Measurements from ENCODE around the gene KMT2B. TPM values are rescaled to one million over a fixed set of nuclear protein-coding genes. Genes with fewer than 3 reads are reported as not detected.
A peak's percentile ranks its signal among the peaks of the same experiment; 100 is the strongest.

The KMT2B gene
- 10 to 100 TPM; 24.9 to 41.0 TPM for total RNA-seq
- polyA plus RNA-seq = 10 to 100 TPM; 21.7 to 30.0 TPM
- long read RNA-seq, donor 1, partial matches to known transcripts = 12 of 13 reads
- long read RNA-seq, donor 1, other reads (novel, unspliced or antisense) = 0 of 13 reads
- long read RNA-seq, donor 2, partial matches to known transcripts = 70 of 70 reads
- long read RNA-seq, donor 2, other reads (novel, unspliced or antisense) = 0 of 70 reads
- long read RNA-seq, donor 3, partial matches to known transcripts = 107 of 109 reads
- long read RNA-seq, donor 3, other reads (novel, unspliced or antisense) = 0 of 109 reads
- long read RNA-seq, donor 4, partial matches to known transcripts = 6 of 8 reads
- long read RNA-seq, donor 4, other reads (novel, unspliced or antisense) = 0 of 8 reads
- long read RNA-seq, donor 5, partial matches to known transcripts = 166 of 166 reads
- long read RNA-seq, donor 5, other reads (novel, unspliced or antisense) = 0 of 166 reads

GRCh38 chr19:35717665-35718344 lies at the start of gene KMT2B:
TSS of gene KMT2B (plus strand) at chr19:35718003. CDS start at chr19:35718019, 16 bp downstream.
- peaks cover 0 to 1% (median 0%) of the 10 kb centered on the region in 4 donors for H3K9me3 ChIP-seq (ENCODE audit: control insufficient read depth in 4 of 4, insufficient read depth in 3 of 4, low read length in 3 of 4)
- peaks cover 0 to 23% (median 15%) of the 10 kb centered on the region in 5 donors for H3K4me1 ChIP-seq (ENCODE audit: control insufficient read depth in 5 of 5, insufficient read depth in 5 of 5, low read length in 5 of 5)
- peak within 1 kb of the TSS; percentile 77 to 91 for H3K27ac ChIP-seq (ENCODE audit: low read depth in 1 of 2, low read length in 1 of 2)
- peak within 1 kb of the TSS; percentile 83 for H3K4me3 ChIP-seq
- H3K27me3 ChIP-seq (ENCODE audit: control insufficient read depth in 3 of 3, insufficient read depth in 3 of 3, low read length in 2 of 3) = no peaks in the 10 kb centered on the region
- DNase-seq (peak in 1 of 3 donors; percentile 97), ATAC-seq (ENCODE audit: insufficient read depth, low FRiP score) (peak; percentile 49)
- peaks cover 0 to 24% (median 10%) of the 10 kb centered on the region in 4 donors for H3K36me3 ChIP-seq (ENCODE audit: control insufficient read depth in 4 of 4, insufficient read depth in 4 of 4, low read length in 4 of 4)
- WGBS, 2 donors = 1% methylated on average over 59 to 105 of the region's 109 CpGs
- H3K9ac ChIP-seq (ENCODE audit: insufficient read depth in 1 of 2, low read length in 2 of 2) = peak within 1 kb of the TSS; percentile 67 to 68
- TF ChIP-seq CTCF (IDR thresholded peaks at IDR 0.05; ENCODE audit: control extremely low read depth, extremely low read depth) = no peak

- no peak overlapping the region for H3K9ac ChIP-seq (ENCODE audit: insufficient read depth in 1 of 2, low read length in 2 of 2)
- ATAC-seq (ENCODE audit: insufficient read depth, low FRiP score) (no peak), DNase-seq (no peak)
- peaks cover 0 to 3% (median 0%) of the 10 kb centered on the region in 4 donors for H3K36me3 ChIP-seq (ENCODE audit: control insufficient read depth in 4 of 4, insufficient read depth in 4 of 4, low read length in 4 of 4)
- 72 to 81% methylated on average over 6 of the region's 6 CpGs for WGBS, 2 donors
- H3K27me3 ChIP-seq (ENCODE audit: control insufficient read depth in 3 of 3, insufficient read depth in 3 of 3, low read length in 2 of 3) = peaks cover 0 to 23% (median 8%) of the 10 kb centered on the region in 3 donors
- no peak for TF ChIP-seq CTCF (IDR thresholded peaks at IDR 0.05; ENCODE audit: control extremely low read depth, extremely low read depth)
- H3K4me3 ChIP-seq = no peak overlapping the region
- no peak overlapping the region for H3K27ac ChIP-seq (ENCODE audit: low read depth in 1 of 2, low read length in 1 of 2)
- H3K4me1 ChIP-seq (ENCODE audit: control insufficient read depth in 5 of 5, insufficient read depth in 5 of 5, low read length in 5 of 5) = peaks cover 0 to 4% (median 0%) of the 10 kb centered on the region in 5 donors
- H3K9me3 ChIP-seq (ENCODE audit: control insufficient read depth in 4 of 4, insufficient read depth in 3 of 4, low read length in 3 of 4) = no peaks in the 10 kb centered on the region
These were observed 48.2 kb upstream of the KMT2B start for GRCh38 chr19:35669566-35669965.

GRCh38 chr19:35669974-35670373 lies 47.8 kb upstream of the KMT2B start:
- peaks cover 0 to 24% (median 8%) of the 10 kb centered on the region in 3 donors for H3K27me3 ChIP-seq (ENCODE audit: control insufficient read depth in 3 of 3, insufficient read depth in 3 of 3, low read length in 2 of 3)
- no peak overlapping the region for H3K9ac ChIP-seq (ENCODE audit: insufficient read depth in 1 of 2, low read length in 2 of 2)
- H3K4me1 ChIP-seq (ENCODE audit: control insufficient read depth in 5 of 5, insufficient read depth in 5 of 5, low read length in 5 of 5) = peaks cover 0 to 4% (median 0%) of the 10 kb centered on the region in 5 donors
- peaks cover 0 to 3% (median 0%) of the 10 kb centered on the region in 4 donors for H3K36me3 ChIP-seq (ENCODE audit: control insufficient read depth in 4 of 4, insufficient read depth in 4 of 4, low read length in 4 of 4)
- H3K4me3 ChIP-seq = no peak overlapping the region
- no peak for TF ChIP-seq CTCF (IDR thresholded peaks at IDR 0.05; ENCODE audit: control extremely low read depth, extremely low read depth)
- no peak overlapping the region for H3K27ac ChIP-seq (ENCODE audit: low read depth in 1 of 2, low read length in 1 of 2)
- 62 to 68% methylated on average over 4 of the region's 4 CpGs for WGBS, 2 donors
- H3K9me3 ChIP-seq (ENCODE audit: control insufficient read depth in 4 of 4, insufficient read depth in 3 of 4, low read length in 3 of 4) = no peaks in the 10 kb centered on the region
- ATAC-seq (ENCODE audit: insufficient read depth, low FRiP score) (no peak), DNase-seq (no peak)
